Body of pancreas (tissue), 4 donors: ENCODE data around the gene NACC1.

ENCODE experiments used
- CTCF ChIP-seq, 7 experiments: fragments of 450-650 bp in 4 of 7; fragments of 200-600 bp in 3 of 7; sonication (generic) in 3 of 7; IDR thresholded peaks; one replicate each; pipeline ENCODE4 v1.5.1; 2016 to 2019; ENCODE audit warnings: antibody characterized with exemption in 7 of 7
- POLR2A ChIP-seq, 3 donors: fragments of 450-650 bp; IDR thresholded peaks; one replicate each; pipeline ENCODE4 v1.6.1; 2016; ENCODE audit warnings: antibody characterized with exemption in 3 of 3, mild to moderate bottlenecking in 2 of 3

GRCh38 chr19:13087795-13088537, 30.1 kb upstream of the NACC1 start:
- no peak for TF ChIP-seq CTCF (IDR thresholded peaks at IDR 0.05)
- TF ChIP-seq POLR2A (IDR thresholded peaks at IDR 0.05), result no peak
